Neural cell (in vitro differentiated cells): ENCODE measurements around the gene GSTO2. TPM values are rescaled to one million over a fixed set of nuclear protein-coding genes. Genes with fewer than 3 reads are reported as not detected.
"Not testable (repeated sequence)": the region's sequence is repeated elsewhere in the genome, so short reads cannot be mapped to it uniquely, and the experiment has no call there.

Experiments used
- H2AFZ ChIP-seq: fragments of 200-600, 300-800 bp; sonication (generic), shearing (Covaris generic); 2 replicates; pipeline ENCODE4 v1.6.0; 2014; ENCODE audit warnings: low read depth, mild to moderate bottlenecking, antibody characterized with exemption, low read length, moderate library complexity
- H3F3A ChIP-seq: fragments of 200-600 bp; shearing (Covaris generic); 2 replicates; pipeline ENCODE4 v1.6.1; 2016; ENCODE audit warnings: mild to moderate bottlenecking, moderate library complexity, mixed read lengths, antibody characterized with exemption, low read length; ENCODE audit not compliant: insufficient read depth, poor library complexity, severe bottlenecking
- H3K27ac ChIP-seq: fragments of 200-600, 300-800 bp; sonication (generic), shearing (Covaris generic); 2 replicates; pipeline ENCODE4 v1.5.1; 2014; ENCODE audit warnings: mild to moderate bottlenecking, low read length, moderate library complexity
- H3K27me3 ChIP-seq: fragments of 300-800, 200-600 bp; sonication (generic), shearing (Covaris generic); 2 replicates; pipeline ENCODE4 v1.6.0; 2014; ENCODE audit warnings: mild to moderate bottlenecking, low read depth, low read length, moderate library complexity; ENCODE audit not compliant: insufficient read depth
- H3K36me3 ChIP-seq: fragments of 300-800, 200-600 bp; sonication (generic), shearing (Covaris generic); 2 replicates; pipeline ENCODE4 v1.5.1; 2014; ENCODE audit warnings: mild to moderate bottlenecking, antibody characterized with exemption, low read length, moderate library complexity; ENCODE audit not compliant: insufficient read depth
- H3K4me2 ChIP-seq: fragments of 300-800, 200-600 bp; sonication (generic), shearing (Covaris generic); 2 replicates; pipeline ENCODE4 v1.6.0; 2014; ENCODE audit warnings: mild to moderate bottlenecking, low read length
- H3K4me3 ChIP-seq: fragments of 300-800, 200-600 bp; sonication (generic), shearing (Covaris generic); 2 replicates; pipeline ENCODE4 v1.5.1; 2014; ENCODE audit warnings: mild to moderate bottlenecking, low read length, moderate library complexity
- H3K79me2 ChIP-seq: fragments of 200-600 bp; shearing (Covaris generic); replicated peaks from 2 replicates; pipeline ENCODE4 v1.6.0; 2014; ENCODE audit warnings: mild to moderate bottlenecking, low read length, moderate library complexity; ENCODE audit not compliant: insufficient read depth
- H3K9ac ChIP-seq: fragments of 300-800, 200-600 bp; sonication (generic), shearing (Covaris generic); 2 replicates; pipeline ENCODE4 v1.6.1; 2016; ENCODE audit warnings: mild to moderate bottlenecking, low read length, mixed read lengths
- H3K9me2 ChIP-seq: fragments of 200-600 bp; shearing (Covaris generic); 2 replicates; pipeline ENCODE4 v1.6.1; 2016; ENCODE audit warnings: mild to moderate bottlenecking, low read length, mixed read lengths; ENCODE audit not compliant: insufficient read depth
- H3K9me3 ChIP-seq: fragments of 200-600, 300-800 bp; sonication (generic), shearing (Covaris generic); 2 replicates; pipeline ENCODE4 v1.6.1; 2016; ENCODE audit warnings: mild to moderate bottlenecking, mixed run types, low read length, moderate library complexity, mixed read lengths
- H4K20me1 ChIP-seq: fragments of 200-600 bp; shearing (Covaris generic); 2 replicates; pipeline ENCODE4 v1.6.1; 2016; ENCODE audit warnings: mild to moderate bottlenecking, mixed run types; ENCODE audit not compliant: insufficient read depth
- EP300 ChIP-seq: fragments of 450-650 bp; conservative IDR thresholded peaks from 2 replicates; pipeline ENCODE4 v1.6.1; 2014; ENCODE audit warnings: antibody characterized with exemption, mild to moderate bottlenecking, moderate library complexity; ENCODE audit not compliant: poor library complexity, severe bottlenecking
- EZH2 ChIP-seq: fragments of 200-600, 300-800 bp; shearing (Covaris generic), sonication (generic); IDR thresholded peaks from 2 replicates; pipeline ENCODE4 v1.6.1; 2014; ENCODE audit warnings: antibody characterized with exemption, low read length, borderline replicate concordance, mild to moderate bottlenecking; ENCODE audit not compliant: insufficient read depth, poor library complexity, severe bottlenecking
- MXI1 ChIP-seq: fragments of 450-650 bp; conservative IDR thresholded peaks from 2 replicates; pipeline ENCODE4 v1.6.1; 2014; ENCODE audit warnings: antibody characterized with exemption, mild to moderate bottlenecking; ENCODE audit not compliant: poor library complexity, severe bottlenecking
- POLR2AphosphoS5 ChIP-seq: IDR thresholded peaks from 2 replicates; pipeline ENCODE4 v1.6.1; 2012
- RAD21 ChIP-seq: fragments of 450-650 bp; conservative IDR thresholded peaks from 2 replicates; pipeline ENCODE4 v1.6.1; 2014; ENCODE audit warnings: antibody characterized with exemption, mild to moderate bottlenecking, moderate library complexity
- REST ChIP-seq: IDR thresholded peaks from 2 replicates; pipeline ENCODE4 v1.6.1; 2012; ENCODE audit warnings: borderline replicate concordance
- SMC3 ChIP-seq: fragments of 450-650 bp; conservative IDR thresholded peaks from 2 replicates; pipeline ENCODE4 v1.6.1; 2014; ENCODE audit warnings: antibody characterized with exemption, mild to moderate bottlenecking, moderate library complexity; ENCODE audit not compliant: poor library complexity
- TAF1 ChIP-seq: IDR thresholded peaks from 2 replicates; pipeline ENCODE4 v1.6.1; 2012; ENCODE audit warnings: low read depth
- polyA plus RNA-seq: library from polyadenylated mRNA; depleted of rRNA; stranded (reverse); fragments of >200 nt; gene quantifications from 2 replicates; pipeline ENCODE4 v1.2.3, GENCODE V29; 2014
- TF ChIP-seq, protein P1 (sequence below): fragments of 450-650 bp; IDR thresholded peaks from 2 replicates; pipeline ENCODE4 v1.5.1; 2014; ENCODE audit warnings: antibody characterized with exemption, mild to moderate bottlenecking, moderate library complexity; ENCODE audit not compliant: poor library complexity, severe bottlenecking

The GSTO2 gene
- polyA plus RNA-seq, 1 donor from 2014 or later = 0.53 TPM

GRCh38 chr10:104246976-104247375 lies 22.0 kb upstream of the GSTO2 start:
- Histone ChIP-seq H3K27me3 (no peaks in the 10 kb centered on the region), H3K9me2 (no peaks in the 10 kb centered on the region), H2AFZ (no peak overlapping the region), H3K27ac (no peak overlapping the region), H3K79me2 (no peaks in the 10 kb centered on the region), H3K9me3 (no peaks in the 10 kb centered on the region), H3K36me3 (no peaks in the 10 kb centered on the region), H3K9ac (no peak overlapping the region), H4K20me1 (no peaks in the 10 kb centered on the region), H3K4me2 (no peak overlapping the region), H3K4me3 (no peak overlapping the region), H3F3A (no peaks in the 10 kb centered on the region)
- TF ChIP-seq EP300 (no peak), MXI1 (no peak), REST (no peak), TAF1 (no peak), POLR2AphosphoS5 (no peak), SMC3 (no peak), RAD21 (no peak), EZH2 (no peak)
- TF ChIP-seq, protein P1, sequence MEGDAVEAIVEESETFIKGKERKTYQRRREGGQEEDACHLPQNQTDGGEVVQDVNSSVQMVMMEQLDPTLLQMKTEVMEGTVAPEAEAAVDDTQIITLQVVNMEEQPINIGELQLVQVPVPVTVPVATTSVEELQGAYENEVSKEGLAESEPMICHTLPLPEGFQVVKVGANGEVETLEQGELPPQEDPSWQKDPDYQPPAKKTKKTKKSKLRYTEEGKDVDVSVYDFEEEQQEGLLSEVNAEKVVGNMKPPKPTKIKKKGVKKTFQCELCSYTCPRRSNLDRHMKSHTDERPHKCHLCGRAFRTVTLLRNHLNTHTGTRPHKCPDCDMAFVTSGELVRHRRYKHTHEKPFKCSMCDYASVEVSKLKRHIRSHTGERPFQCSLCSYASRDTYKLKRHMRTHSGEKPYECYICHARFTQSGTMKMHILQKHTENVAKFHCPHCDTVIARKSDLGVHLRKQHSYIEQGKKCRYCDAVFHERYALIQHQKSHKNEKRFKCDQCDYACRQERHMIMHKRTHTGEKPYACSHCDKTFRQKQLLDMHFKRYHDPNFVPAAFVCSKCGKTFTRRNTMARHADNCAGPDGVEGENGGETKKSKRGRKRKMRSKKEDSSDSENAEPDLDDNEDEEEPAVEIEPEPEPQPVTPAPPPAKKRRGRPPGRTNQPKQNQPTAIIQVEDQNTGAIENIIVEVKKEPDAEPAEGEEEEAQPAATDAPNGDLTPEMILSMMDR = no peak

DNA sequence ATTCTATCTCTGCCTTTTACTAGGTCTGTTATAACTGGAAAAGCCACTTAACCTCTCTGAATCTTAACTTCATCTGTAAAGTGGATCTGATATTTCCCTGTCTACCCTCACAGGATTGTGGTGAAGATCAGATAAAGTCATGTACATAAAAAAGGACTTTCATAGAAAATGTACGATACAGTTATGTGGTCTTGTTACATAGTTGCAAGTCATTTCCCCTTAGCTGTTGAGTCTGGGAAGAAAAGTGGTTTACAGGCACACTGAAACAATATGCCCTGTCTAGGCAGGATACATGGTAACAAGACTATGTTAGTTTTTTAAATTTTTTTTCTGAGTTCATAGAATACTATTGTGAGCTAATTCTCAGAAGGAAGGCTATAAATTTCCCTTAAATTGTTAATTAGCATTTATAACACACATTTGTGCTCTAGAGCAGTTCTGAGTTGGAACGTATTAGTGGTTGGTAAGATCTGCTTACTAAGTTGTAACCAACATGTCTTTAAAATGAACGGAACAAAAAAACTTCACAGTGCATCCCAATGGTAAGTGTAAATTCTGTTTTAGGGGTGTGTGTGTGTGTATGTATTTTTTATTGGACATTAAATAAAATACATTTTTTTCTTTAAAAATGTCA lies 21.4 kb upstream of the GSTO2 start:
- no peak overlapping the region for H3K4me3 ChIP-seq
- no peaks in the 10 kb centered on the region for H3K36me3 ChIP-seq
- H4K20me1 ChIP-seq = no peaks in the 10 kb centered on the region
- no peaks in the 10 kb centered on the region for H3F3A ChIP-seq
- no peaks in the 10 kb centered on the region for H3K9me3 ChIP-seq
- TF ChIP-seq, protein P1 = no peak
- TF ChIP-seq EP300 (no peak), RAD21 (no peak), REST (no peak), MXI1 (no peak), TAF1 (no peak), EZH2 (no peak), SMC3 (no peak), POLR2AphosphoS5 (no peak)
- no peak overlapping the region for H2AFZ ChIP-seq
- H3K9ac ChIP-seq = no peak overlapping the region
- no peak overlapping the region for H3K4me2 ChIP-seq
- no peaks in the 10 kb centered on the region for H3K27me3 ChIP-seq
- no peak overlapping the region for H3K27ac ChIP-seq
- no peaks in the 10 kb centered on the region for H3K79me2 ChIP-seq
- no peaks in the 10 kb centered on the region for H3K9me2 ChIP-seq

DNA sequence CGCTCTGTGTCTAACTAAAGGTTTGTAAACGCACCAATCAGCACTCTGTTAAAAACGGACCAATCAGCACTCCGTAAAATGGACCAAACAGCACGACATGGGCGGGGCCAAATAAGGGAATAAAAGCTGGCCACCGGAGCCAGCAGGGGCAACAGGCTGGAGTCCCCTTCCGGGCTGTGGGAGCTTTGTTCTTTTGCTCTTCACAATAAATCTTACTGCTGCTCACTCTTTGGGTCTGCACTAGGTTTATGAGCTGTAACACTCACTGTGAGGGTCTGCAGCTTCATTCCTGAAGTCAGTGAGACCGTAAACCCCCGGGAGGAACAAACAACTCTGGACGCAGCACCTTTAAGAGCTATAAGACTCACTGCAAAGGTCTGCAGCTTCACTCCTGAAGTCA lies 20.1 kb upstream of the GSTO2 start:
- not testable (repeated sequence) for H3K27me3 ChIP-seq, H3K9me3 ChIP-seq, H3K9me2 ChIP-seq, H4K20me1 ChIP-seq, H3K36me3 ChIP-seq, H3K4me3 ChIP-seq, H3K79me2 ChIP-seq, H3K27ac ChIP-seq, H2AFZ ChIP-seq, H3K9ac ChIP-seq, H3F3A ChIP-seq, H3K4me2 ChIP-seq
